Heart right ventricle (tissue), 16 donors: ENCODE results near the gene C9orf78. TPM values are rescaled to one million over a fixed set of nuclear protein-coding genes. Genes with fewer than 3 reads are reported as not detected.

ENCODE experiments used
- ATAC-seq, 8 donors: fragments of 200-7000 bp; cut with Tn5 transposase; one replicate each; pipeline ENCODE4 v1.9.1; 2020; ENCODE audit warnings: mild to moderate bottlenecking in 8 of 8, moderate library complexity in 8 of 8, moderate number of reproducible peaks in 1 of 8
- DNase-seq, 2 donors: peaks; one replicate each; pipeline ENCODE4 v3.0.0-alpha.2; 2020
- H3K27ac ChIP-seq, 10 donors: fragments of 200-600 bp; sonication (generic) in 2 of 10; one replicate each; pipeline versions ENCODE4 v1.5.0 to v1.8.0; 2020 to 2022; ENCODE audit warnings: mild to moderate bottlenecking in 3 of 10
- H3K27me3 ChIP-seq, 7 donors: fragments of 200-600 bp; one replicate each; pipeline ENCODE4 v1.8.0; 2021 to 2022; ENCODE audit warnings: mild to moderate bottlenecking in 2 of 7
- H3K36me3 ChIP-seq, 9 donors: fragments of 200-600 bp; sonication (generic) in 1 of 9; one replicate each; pipeline versions ENCODE4 v1.5.0 to v1.8.0; 2020 to 2022; ENCODE audit warnings: mild to moderate bottlenecking in 2 of 9
- H3K4me1 ChIP-seq, 9 donors: fragments of 200-600 bp; sonication (generic) in 1 of 9; one replicate each; pipeline versions ENCODE4 v1.5.0 to v1.8.0; 2020 to 2022; ENCODE audit warnings: mild to moderate bottlenecking in 4 of 9
- H3K4me3 ChIP-seq, 10 donors: fragments of 200-600 bp; sonication (generic) in 2 of 10; one replicate each; pipeline versions ENCODE4 v1.5.0 to v1.8.0; 2020 to 2022; ENCODE audit warnings: mild to moderate bottlenecking in 7 of 10, moderate library complexity in 2 of 10
- H3K9me3 ChIP-seq, 11 donors: fragments of 200-600 bp in 10 of 11; sonication (generic) in 2 of 11; one replicate each; pipeline versions ENCODE4 v1.5.0 to v1.8.0; 2013 to 2022; ENCODE audit warnings: mild to moderate bottlenecking in 2 of 11, control low read depth in 1 of 11, moderate library complexity in 1 of 11
- WGBS, 2 donors: extraction: QIAGEN DNeasy Blood & Tissue Kit; methylation state at CpG; one replicate each; pipeline ENCODE4 v1.1.7; 2013; ENCODE audit warnings: inconsistent platforms in 1 of 2; 5-methylcytosine and 5-hydroxymethylcytosine counted together
- intact Hi-C, 10 donors: fragments of 100-400 bp; cut with DNase I; formaldehyde crosslinking; loops; one replicate each; pipeline versions ENCODE4 v1.11.1 to v1.14.2; 2022
- polyA plus RNA-seq, 2 donors: library from polyadenylated mRNA; stranded (reverse); fragments of 200-250 nt; gene quantifications; one replicate each; pipeline ENCODE4 v1.2.3, GENCODE V29; 2013
- total RNA-seq, 10 donors: library from RNA; stranded (reverse); fragmentation: NEBNext Ultra II Directional in 3 of 10; extraction: Animal tissue kit (Norgen Biotek cat#: 25700) in 3 of 10; gene quantifications; one replicate each; pipeline versions ENCODE4 v1.2.1 to v1.2.4, GENCODE V29; 2021 to 2023
- TF ChIP-seq, protein P1 (sequence below), 9 donors: fragments of 200-600 bp; sonication (generic) in 2 of 9; IDR thresholded peaks; one replicate each; pipeline versions ENCODE4 v1.5.0 to v1.8.0; 2021 to 2022; ENCODE audit warnings: antibody characterized with exemption in 9 of 9, mild to moderate bottlenecking in 5 of 9, moderate library complexity in 1 of 9
- donor health status: Arrhythmogenic right ventricular cardiomyopathy.
- donor health status: ischemic (EF 13 %, LVEDD 7.1; RV severe dilation, severe dysfunction).
- donor health status: healthy with polysubstance abuse.
- donor health status: DM: no; HTN: yes; CAD: no.
- donor health status: DM: no; HTN: no; CAD: no.
- donor health status: ischemic (EF 25% LVEDD 6.9; RV normal size, moderate dysfunction).
- donor health status: ischemic (EF 25% LVEDD 5.7; RV mildly dilated, moderate dysfunction).
- donor health status: healthy.
- donor health status: DM: yes; HTN: yes; CAD: no.
- donor health status: Ischemic cardiomyopathy.
- donor health status: ischemic (EF 35%, LVEDD 5.7; RV mildly dilated, moderate dysfunction).
- donor health status: nonischemic (EF 11% LVEDD 7.7; RV severe dilation, severe dysfunction).
- donor health status: DM: yes; HTN: yes; CAD: no.
- donor health status: PGD.
- donor health status: ischemic (EF 29% LVEDD 5.4; RV normal size, mild dysfunction).
- donor health status: nonischemic (EF 23%, LVEDD 6.1; RV moderate dilation, normal function).

C9orf78 gene
- total and polyA plus RNA-seq, 12 donors = 25.7 to 66.2 (median 30.7) TPM

DNA sequence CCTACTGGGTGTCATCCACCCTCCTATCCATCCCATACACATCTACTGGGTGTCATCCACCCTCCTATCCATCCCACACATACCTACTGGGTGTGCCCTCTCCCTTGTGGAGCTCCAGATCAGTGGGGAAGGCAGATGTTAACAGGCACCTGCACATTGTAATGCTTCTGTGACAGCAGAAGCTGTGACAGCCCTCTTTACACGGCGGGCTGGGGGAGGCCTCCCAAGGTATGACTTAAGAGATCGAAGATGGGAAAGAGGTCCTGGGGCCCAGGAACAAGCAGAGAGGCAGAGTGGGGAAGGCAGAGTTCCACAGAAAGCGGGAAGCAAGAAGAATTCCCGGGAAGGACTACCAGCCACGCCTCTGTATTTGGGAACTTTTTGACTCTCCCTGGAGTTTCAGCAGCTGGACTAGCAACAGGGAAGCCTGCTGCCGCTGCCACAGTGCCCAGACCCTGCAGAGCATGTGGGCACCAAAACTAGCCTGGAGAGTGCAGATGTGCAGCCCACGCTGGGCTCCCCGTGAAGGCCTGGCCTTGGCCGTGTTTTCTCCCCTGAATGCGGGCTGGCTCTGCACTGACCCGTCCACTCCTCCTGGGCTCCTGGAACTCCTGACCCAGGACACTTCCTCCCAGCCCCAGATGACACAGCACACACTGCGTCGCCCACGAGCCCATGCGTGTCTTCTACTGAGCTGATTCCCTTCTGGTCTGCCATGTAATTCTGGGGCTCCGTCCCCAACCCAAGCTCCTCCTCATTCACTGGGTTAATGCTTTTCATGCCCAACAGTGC, 20.4 kb downstream of the C9orf78 start:
- 85 to 86% methylated on average over 17 of the region's 17 CpGs for WGBS, 2 donors
- no peaks in the 10 kb centered on the region for H3K9me3 ChIP-seq
- ATAC-seq = no peak
- H3K27ac ChIP-seq = no peak overlapping the region
- H3K4me1 ChIP-seq = peaks cover 0 to 8% (median 0%) of the 10 kb centered on the region in 9 donors
- intact Hi-C loops = no loop called here
- TF ChIP-seq, protein P1, sequence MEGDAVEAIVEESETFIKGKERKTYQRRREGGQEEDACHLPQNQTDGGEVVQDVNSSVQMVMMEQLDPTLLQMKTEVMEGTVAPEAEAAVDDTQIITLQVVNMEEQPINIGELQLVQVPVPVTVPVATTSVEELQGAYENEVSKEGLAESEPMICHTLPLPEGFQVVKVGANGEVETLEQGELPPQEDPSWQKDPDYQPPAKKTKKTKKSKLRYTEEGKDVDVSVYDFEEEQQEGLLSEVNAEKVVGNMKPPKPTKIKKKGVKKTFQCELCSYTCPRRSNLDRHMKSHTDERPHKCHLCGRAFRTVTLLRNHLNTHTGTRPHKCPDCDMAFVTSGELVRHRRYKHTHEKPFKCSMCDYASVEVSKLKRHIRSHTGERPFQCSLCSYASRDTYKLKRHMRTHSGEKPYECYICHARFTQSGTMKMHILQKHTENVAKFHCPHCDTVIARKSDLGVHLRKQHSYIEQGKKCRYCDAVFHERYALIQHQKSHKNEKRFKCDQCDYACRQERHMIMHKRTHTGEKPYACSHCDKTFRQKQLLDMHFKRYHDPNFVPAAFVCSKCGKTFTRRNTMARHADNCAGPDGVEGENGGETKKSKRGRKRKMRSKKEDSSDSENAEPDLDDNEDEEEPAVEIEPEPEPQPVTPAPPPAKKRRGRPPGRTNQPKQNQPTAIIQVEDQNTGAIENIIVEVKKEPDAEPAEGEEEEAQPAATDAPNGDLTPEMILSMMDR (IDR thresholded peaks at IDR 0.05) = no peak
- no peaks in the 10 kb centered on the region for H3K27me3 ChIP-seq
- no peak overlapping the region for H3K4me3 ChIP-seq
- H3K36me3 ChIP-seq = peaks cover 0 to 99% (median 39%) of the 10 kb centered on the region in 9 donors
- DNase-seq = no peak

DNA sequence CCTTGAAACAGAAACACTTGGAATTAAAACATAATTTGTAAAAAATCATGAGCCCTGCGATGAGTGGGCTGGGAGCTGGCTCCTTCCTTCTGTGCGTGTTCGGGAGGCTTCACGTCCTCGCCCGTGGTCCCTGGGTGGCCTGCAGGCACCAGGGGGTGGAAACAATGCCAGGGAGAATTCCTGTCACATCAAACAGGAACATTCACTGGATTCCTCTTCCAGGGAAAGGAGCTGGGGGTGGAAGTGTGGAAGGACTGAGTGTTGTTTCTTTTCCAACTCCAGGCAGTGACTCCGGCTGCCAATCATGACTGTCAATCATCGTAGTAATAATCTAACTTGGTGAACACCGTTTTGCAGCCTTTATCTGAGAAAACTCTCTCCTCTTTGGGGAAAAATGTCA, 21.4 kb downstream of the C9orf78 start:
- Histone ChIP-seq H3K4me3 (no peak overlapping the region), H3K27ac (no peak overlapping the region), H3K36me3 (peaks cover 0 to 99% (median 41%) of the 10 kb centered on the region in 9 donors), H3K27me3 (no peaks in the 10 kb centered on the region), H3K9me3 (no peaks in the 10 kb centered on the region), H3K4me1 (peaks cover 0 to 8% (median 0%) of the 10 kb centered on the region in 9 donors)
- TF ChIP-seq, protein P1 (IDR thresholded peaks at IDR 0.05) = no peak
- DNase-seq (no peak), ATAC-seq (no peak)
- intact Hi-C loops = no loop called here
- WGBS, 2 donors = 81 to 82% methylated on average over 9 of the region's 9 CpGs

DNA sequence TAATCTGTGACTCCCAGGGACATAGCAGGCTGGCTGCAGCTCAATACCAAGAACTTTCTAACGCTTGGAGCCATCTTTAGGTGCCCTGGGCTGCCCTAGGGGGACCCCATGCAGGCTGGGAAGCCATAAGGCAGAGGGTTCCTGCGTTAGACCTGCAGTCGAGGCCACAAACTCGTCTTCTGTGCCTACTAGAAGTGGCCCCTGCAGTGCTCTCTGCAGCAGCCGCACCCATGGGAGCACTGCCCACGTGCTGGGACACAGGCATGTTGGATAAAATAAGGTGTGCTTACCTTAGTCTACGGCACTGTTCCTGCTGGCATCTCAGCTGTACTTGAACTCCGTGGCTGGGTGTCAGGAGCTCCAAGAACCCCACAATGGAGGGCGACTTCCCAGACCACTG, 22.7 kb downstream of the C9orf78 start:
- no peaks in the 10 kb centered on the region for H3K9me3 ChIP-seq
- H3K4me1 ChIP-seq = peaks cover 0 to 4% (median 0%) of the 10 kb centered on the region in 9 donors
- DNase-seq = no peak
- H3K27me3 ChIP-seq = no peaks in the 10 kb centered on the region
- 90% methylated on average over 9 of the region's 9 CpGs for WGBS, 2 donors
- peaks cover 0 to 98% (median 34%) of the 10 kb centered on the region in 9 donors for H3K36me3 ChIP-seq
- TF ChIP-seq, protein P1 (IDR thresholded peaks at IDR 0.05) = no peak
- intact Hi-C loops = no loop called here
- ATAC-seq = no peak
- H3K4me3 ChIP-seq = no peak overlapping the region
- H3K27ac ChIP-seq = no peak overlapping the region

DNA sequence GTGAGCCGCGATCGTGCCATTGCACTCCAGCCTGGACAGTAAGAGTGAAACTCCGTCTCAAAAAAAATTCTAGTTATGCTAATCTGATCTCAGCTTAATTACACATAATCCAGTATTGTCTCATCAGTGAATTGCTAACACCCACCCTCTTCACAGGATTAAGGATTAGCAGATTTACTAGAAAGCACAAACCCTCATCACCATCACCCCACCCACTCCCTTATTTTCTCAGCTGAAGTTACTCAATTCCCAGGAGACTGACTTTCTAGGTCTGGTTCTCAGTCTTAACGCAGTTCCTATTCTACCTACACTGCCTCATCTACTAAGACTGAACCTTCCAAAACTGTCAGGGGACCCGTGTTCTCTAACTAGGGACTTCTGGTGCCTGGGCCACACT, 23.1 kb downstream of the C9orf78 start:
- H3K4me1 ChIP-seq = no peaks in the 10 kb centered on the region
- WGBS, 2 donors = 88% methylated on average over 6 of the region's 6 CpGs
- intact Hi-C loops = no loop called here
- no peaks in the 10 kb centered on the region for H3K9me3 ChIP-seq
- H3K4me3 ChIP-seq = no peak overlapping the region
- no peaks in the 10 kb centered on the region for H3K27me3 ChIP-seq
- ATAC-seq (no peak), DNase-seq (no peak)
- no peak overlapping the region for H3K27ac ChIP-seq
- TF ChIP-seq, protein P1 (IDR thresholded peaks at IDR 0.05) = no peak
- peaks cover 0 to 98% (median 30%) of the 10 kb centered on the region in 9 donors for H3K36me3 ChIP-seq
